Measurements from ENCODE around the gene IPPK.

IPPK gene

DNA sequence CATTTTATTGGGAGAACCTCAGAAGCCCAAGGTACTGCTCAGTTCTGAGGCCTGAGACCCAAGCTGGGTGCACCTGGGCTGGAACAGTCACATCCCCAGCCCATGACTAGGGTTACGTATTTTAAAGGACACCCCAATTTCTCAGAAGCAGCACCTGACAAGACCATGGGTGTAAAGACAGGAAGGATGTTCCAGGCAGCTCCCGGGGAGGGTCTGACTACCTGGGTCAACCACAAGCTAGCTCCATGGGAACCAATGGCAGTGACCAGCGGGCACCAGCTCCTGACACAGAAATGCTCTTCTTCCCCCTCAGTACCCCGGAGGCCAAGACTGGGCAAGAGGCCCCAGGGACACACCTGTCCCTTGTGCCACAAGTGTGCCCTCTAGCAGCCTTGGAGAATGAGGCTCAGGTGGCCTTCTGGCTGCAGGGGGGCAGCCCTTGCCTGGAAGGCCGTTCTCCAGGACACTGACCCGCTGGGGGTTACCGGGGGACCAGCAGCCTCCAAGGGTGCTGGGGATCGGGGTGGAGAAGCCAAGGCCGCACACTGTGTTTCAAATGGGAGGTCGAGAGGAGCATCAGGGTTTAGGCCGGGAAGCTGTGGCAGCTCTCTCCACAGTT is 52.6 kb downstream of the IPPK start:
- Histone ChIP-seq H3K36me3 (replicated peaks in 1 of 2; ENCODE audit: control insufficient read depth in 2 of 2, insufficient read depth in 2 of 2, low read length in 2 of 2) (peaks cover 18 to 88% of the 10 kb centered on the region in 2 donors), H2BK12ac (ENCODE audit: low read length) (no peak overlapping the region), H3K4me1 (ENCODE audit: control insufficient read depth in 2 of 2, insufficient read depth in 1 of 2, low read depth in 1 of 2, low read length in 2 of 2) (no peaks in the 10 kb centered on the region), H2BK15ac (ENCODE audit: low read length) (no peak overlapping the region), H4K8ac (ENCODE audit: low read depth, low read length) (no peak overlapping the region), H3K79me1 (ENCODE audit: low read depth, low read length) (no peaks in the 10 kb centered on the region), H2AK5ac (ENCODE audit: low read depth, low read length) (no peak overlapping the region), H4K91ac (ENCODE audit: low read depth, low read length, poor library complexity) (no peak overlapping the region), H2BK120ac (ENCODE audit: low read depth, low read length) (no peak overlapping the region), H3K4ac (ENCODE audit: low read length) (no peak overlapping the region), H3K23ac (ENCODE audit: low read depth, low read length, poor library complexity) (no peak overlapping the region), H3K9me3 (replicated peaks in 1 of 2; ENCODE audit: control insufficient read depth in 2 of 2, insufficient read depth in 1 of 2, low read depth in 1 of 2, low read length in 2 of 2) (no peaks in the 10 kb centered on the region), H3K4me2 (ENCODE audit: insufficient read depth, low read length, poor library complexity, severe bottlenecking) (no peak overlapping the region), H3K18ac (ENCODE audit: low read length) (no peak overlapping the region), H3K4me3 (ENCODE audit: low read length in 2 of 2) (no peak overlapping the region), H3K14ac (ENCODE audit: low read length) (no peak overlapping the region), H2BK5ac (ENCODE audit: low read length) (no peak overlapping the region), H3K27ac (replicated peaks; ENCODE audit: low read length) (no peak overlapping the region), H3K27me3 (ENCODE audit: control insufficient read depth in 3 of 3, insufficient read depth in 3 of 3, low read depth in 1 of 3, low read length in 3 of 3) (no peaks in the 10 kb centered on the region), H3K9ac (ENCODE audit: low read depth, low read length, poor library complexity) (no peak overlapping the region), H2AFZ (ENCODE audit: low read length) (no peak overlapping the region)
- no peak for DNase-seq (ENCODE audit: low spot score)
- no CpG with 5 or more reads among the region's 11 CpGs for WGBS, 2 donors (ENCODE audit: extremely low coverage in 2 of 2, insufficient read length in 2 of 2, insufficient replicate concordance in 1 of 2)

DNA sequence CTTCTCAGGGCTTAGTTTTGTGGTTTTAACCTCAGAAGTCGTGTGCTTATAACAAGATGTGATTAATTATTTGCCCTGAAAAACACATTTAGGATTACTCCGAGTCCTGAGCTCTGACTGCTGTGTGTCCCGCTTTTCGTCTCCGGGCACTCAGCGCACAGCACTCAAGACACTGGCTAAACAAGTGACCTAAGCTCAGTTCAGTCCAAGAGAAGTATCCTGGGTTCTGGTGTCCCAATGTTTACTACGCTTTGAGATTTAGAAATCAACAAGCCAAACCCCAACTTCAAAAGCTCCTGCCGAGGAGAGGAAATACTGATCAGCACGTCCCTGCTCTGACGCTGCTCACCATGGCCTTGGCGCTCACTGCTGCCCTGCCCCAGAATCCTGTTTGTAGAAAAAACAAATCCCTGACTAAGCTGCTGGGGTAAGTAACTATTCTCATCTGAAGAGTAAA is 53.2 kb downstream of the IPPK start:
- H3K14ac ChIP-seq (ENCODE audit: low read length): no peak overlapping the region
- H2AK5ac ChIP-seq (ENCODE audit: low read depth, low read length): no peak overlapping the region
- no peak overlapping the region for H2BK120ac ChIP-seq (ENCODE audit: low read depth, low read length)
- H3K27me3 ChIP-seq (ENCODE audit: control insufficient read depth in 3 of 3, insufficient read depth in 3 of 3, low read depth in 1 of 3, low read length in 3 of 3): no peaks in the 10 kb centered on the region
- H3K23ac ChIP-seq (ENCODE audit: low read depth, low read length, poor library complexity): no peak overlapping the region
- no peak overlapping the region for H2BK5ac ChIP-seq (ENCODE audit: low read length)
- H2AFZ ChIP-seq (ENCODE audit: low read length): no peak overlapping the region
- H3K27ac ChIP-seq (replicated peaks; ENCODE audit: low read length): no peak overlapping the region
- H3K36me3 ChIP-seq (replicated peaks in 1 of 2; ENCODE audit: control insufficient read depth in 2 of 2, insufficient read depth in 2 of 2, low read length in 2 of 2): peaks cover 21 to 93% of the 10 kb centered on the region in 2 donors
- H3K18ac ChIP-seq (ENCODE audit: low read length): no peak overlapping the region
- no CpG with 5 or more reads among the region's 11 CpGs for WGBS, 2 donors (ENCODE audit: extremely low coverage in 2 of 2, insufficient read length in 2 of 2, insufficient replicate concordance in 1 of 2)
- H2BK12ac ChIP-seq (ENCODE audit: low read length): no peak overlapping the region
- H3K9ac ChIP-seq (ENCODE audit: low read depth, low read length, poor library complexity): no peak overlapping the region
- no peak overlapping the region for H3K4me3 ChIP-seq (ENCODE audit: low read length in 2 of 2)
- no peaks in the 10 kb centered on the region for H3K9me3 ChIP-seq (replicated peaks in 1 of 2; ENCODE audit: control insufficient read depth in 2 of 2, insufficient read depth in 1 of 2, low read depth in 1 of 2, low read length in 2 of 2)
- no peaks in the 10 kb centered on the region for H3K4me1 ChIP-seq (ENCODE audit: control insufficient read depth in 2 of 2, insufficient read depth in 1 of 2, low read depth in 1 of 2, low read length in 2 of 2)
- no peak overlapping the region for H3K4me2 ChIP-seq (ENCODE audit: insufficient read depth, low read length, poor library complexity, severe bottlenecking)
- H3K4ac ChIP-seq (ENCODE audit: low read length): no peak overlapping the region
- H2BK15ac ChIP-seq (ENCODE audit: low read length): no peak overlapping the region
- no peak for DNase-seq (ENCODE audit: low spot score)
- H4K91ac ChIP-seq (ENCODE audit: low read depth, low read length, poor library complexity): no peak overlapping the region
- no peaks in the 10 kb centered on the region for H3K79me1 ChIP-seq (ENCODE audit: low read depth, low read length)
- no peak overlapping the region for H4K8ac ChIP-seq (ENCODE audit: low read depth, low read length)

DNA sequence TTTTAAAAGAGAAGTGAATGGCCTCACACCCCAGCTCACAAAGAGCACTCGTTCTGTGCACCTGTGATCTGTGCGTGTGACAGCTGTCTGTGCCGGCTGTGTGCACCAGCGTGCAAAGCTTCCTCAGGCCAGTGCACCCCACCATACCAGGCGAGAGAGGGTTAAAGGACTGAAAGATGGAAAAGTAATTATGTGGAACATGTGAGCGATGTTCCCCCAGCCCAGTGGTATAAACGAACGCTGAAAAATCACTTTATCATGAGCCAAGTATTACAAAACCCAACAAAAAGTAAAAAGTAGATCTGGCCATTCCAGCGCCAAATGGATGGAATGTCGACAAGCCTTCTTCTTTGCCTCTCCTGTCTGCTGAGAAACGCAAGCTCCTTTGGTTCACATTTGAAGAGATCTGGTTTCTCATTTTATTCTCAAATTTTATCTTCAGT is 53.7 kb downstream of the IPPK start:
- H3K27ac ChIP-seq (replicated peaks; ENCODE audit: low read length): no peak overlapping the region
- no peak overlapping the region for H2BK5ac ChIP-seq (ENCODE audit: low read length)
- H4K8ac ChIP-seq (ENCODE audit: low read depth, low read length): no peak overlapping the region
- no peak overlapping the region for H3K4ac ChIP-seq (ENCODE audit: low read length)
- H2BK15ac ChIP-seq (ENCODE audit: low read length): no peak overlapping the region
- H3K23ac ChIP-seq (ENCODE audit: low read depth, low read length, poor library complexity): no peak overlapping the region
- H2AFZ ChIP-seq (ENCODE audit: low read length): no peak overlapping the region
- DNase-seq (ENCODE audit: low spot score): no peak
- no peak overlapping the region for H2AK5ac ChIP-seq (ENCODE audit: low read depth, low read length)
- no peak overlapping the region for H3K9ac ChIP-seq (ENCODE audit: low read depth, low read length, poor library complexity)
- H3K27me3 ChIP-seq (ENCODE audit: control insufficient read depth in 3 of 3, insufficient read depth in 3 of 3, low read depth in 1 of 3, low read length in 3 of 3): no peaks in the 10 kb centered on the region
- no peak overlapping the region for H2BK120ac ChIP-seq (ENCODE audit: low read depth, low read length)
- WGBS, 2 donors (ENCODE audit: extremely low coverage in 2 of 2, insufficient read length in 2 of 2, insufficient replicate concordance in 1 of 2): no CpG with 5 or more reads among the region's 11 CpGs
- H3K4me2 ChIP-seq (ENCODE audit: insufficient read depth, low read length, poor library complexity, severe bottlenecking): no peak overlapping the region
- H3K4me1 ChIP-seq (ENCODE audit: control insufficient read depth in 2 of 2, insufficient read depth in 1 of 2, low read depth in 1 of 2, low read length in 2 of 2): no peaks in the 10 kb centered on the region
- no peak overlapping the region for H3K4me3 ChIP-seq (ENCODE audit: low read length in 2 of 2)
- no peak overlapping the region for H3K14ac ChIP-seq (ENCODE audit: low read length)
- no peaks in the 10 kb centered on the region for H3K9me3 ChIP-seq (replicated peaks in 1 of 2; ENCODE audit: control insufficient read depth in 2 of 2, insufficient read depth in 1 of 2, low read depth in 1 of 2, low read length in 2 of 2)
- H4K91ac ChIP-seq (ENCODE audit: low read depth, low read length, poor library complexity): no peak overlapping the region
- H3K79me1 ChIP-seq (ENCODE audit: low read depth, low read length): no peaks in the 10 kb centered on the region
- peaks cover 22 to 96% of the 10 kb centered on the region in 2 donors for H3K36me3 ChIP-seq (replicated peaks in 1 of 2; ENCODE audit: control insufficient read depth in 2 of 2, insufficient read depth in 2 of 2, low read length in 2 of 2)
- H2BK12ac ChIP-seq (ENCODE audit: low read length): no peak overlapping the region
- H3K18ac ChIP-seq (ENCODE audit: low read length): no peak overlapping the region

DNA sequence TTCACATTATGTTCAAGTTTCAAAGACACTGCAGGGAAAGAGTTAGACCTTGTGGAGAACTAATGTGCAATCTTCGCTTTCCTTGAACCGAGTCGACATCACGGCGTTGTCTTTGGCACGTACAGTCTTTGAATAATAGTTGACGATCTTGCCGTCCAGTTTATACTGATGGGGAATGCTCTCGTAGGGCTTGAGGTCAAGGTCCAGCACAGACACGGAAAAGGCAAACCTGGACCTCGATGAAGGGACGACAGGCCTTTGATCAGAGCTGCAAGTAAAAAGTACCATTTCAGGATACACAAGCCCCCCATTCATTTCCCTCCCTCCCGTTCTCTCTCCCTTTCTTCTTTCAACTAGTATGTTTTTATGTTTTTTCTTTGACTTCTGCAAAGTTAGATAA is 54.1 kb downstream of the IPPK start:
- Histone ChIP-seq H4K8ac (ENCODE audit: low read depth, low read length) (no peak overlapping the region), H3K18ac (ENCODE audit: low read length) (no peak overlapping the region), H4K91ac (ENCODE audit: low read depth, low read length, poor library complexity) (no peak overlapping the region), H2BK15ac (ENCODE audit: low read length) (no peak overlapping the region), H2BK5ac (ENCODE audit: low read length) (no peak overlapping the region), H3K23ac (ENCODE audit: low read depth, low read length, poor library complexity) (no peak overlapping the region), H3K14ac (ENCODE audit: low read length) (no peak overlapping the region), H3K79me1 (ENCODE audit: low read depth, low read length) (no peaks in the 10 kb centered on the region), H2AFZ (ENCODE audit: low read length) (no peak overlapping the region), H3K27me3 (ENCODE audit: control insufficient read depth in 3 of 3, insufficient read depth in 3 of 3, low read depth in 1 of 3, low read length in 3 of 3) (no peaks in the 10 kb centered on the region), H3K9me3 (replicated peaks in 1 of 2; ENCODE audit: control insufficient read depth in 2 of 2, insufficient read depth in 1 of 2, low read depth in 1 of 2, low read length in 2 of 2) (no peaks in the 10 kb centered on the region), H3K4me2 (ENCODE audit: insufficient read depth, low read length, poor library complexity, severe bottlenecking) (no peak overlapping the region), H3K27ac (replicated peaks; ENCODE audit: low read length) (no peak overlapping the region), H3K4ac (ENCODE audit: low read length) (no peak overlapping the region), H3K9ac (ENCODE audit: low read depth, low read length, poor library complexity) (no peak overlapping the region), H2BK120ac (ENCODE audit: low read depth, low read length) (no peak overlapping the region), H2AK5ac (ENCODE audit: low read depth, low read length) (no peak overlapping the region), H3K36me3 (replicated peaks in 1 of 2; ENCODE audit: control insufficient read depth in 2 of 2, insufficient read depth in 2 of 2, low read length in 2 of 2) (peaks cover 22 to 99% of the 10 kb centered on the region in 2 donors), H3K4me3 (ENCODE audit: low read length in 2 of 2) (no peak overlapping the region), H3K4me1 (ENCODE audit: control insufficient read depth in 2 of 2, insufficient read depth in 1 of 2, low read depth in 1 of 2, low read length in 2 of 2) (no peaks in the 10 kb centered on the region), H2BK12ac (ENCODE audit: low read length) (no peak overlapping the region)
- WGBS, 2 donors (ENCODE audit: extremely low coverage in 2 of 2, insufficient read length in 2 of 2, insufficient replicate concordance in 1 of 2): no CpG with 5 or more reads among the region's 13 CpGs
- no peak for DNase-seq (ENCODE audit: low spot score)

Data from neuronal stem cell (in vitro differentiated cells).